Spleen (tissue), 7 donors: ENCODE measurements around the gene STK26.

Experiments used
- POLR2A ChIP-seq, 3 donors: fragments of 450-650 bp; IDR thresholded peaks; one replicate each; pipeline ENCODE4 v1.5.1; 2017; ENCODE audit warnings: antibody characterized with exemption in 3 of 3, mild to moderate bottlenecking in 1 of 3
- POLR2AphosphoS5 ChIP-seq, 3 donors: sonication (generic); formaldehyde crosslinking; IDR thresholded peaks; one replicate each; pipeline ENCODE4 v1.5.1; 2017; ENCODE audit warnings: antibody characterized with exemption in 3 of 3
- TF ChIP-seq, protein P1 (sequence below), 11 experiments: fragments of 200-600 bp in 7 of 11; fragments of 450-650 bp in 4 of 11; sonication (generic) in 4 of 11; IDR thresholded peaks in 8 of 11; conservative IDR thresholded peaks in 3 of 11; 1 replicate in 7 of 11; 2 replicates in 4 of 11; pipeline versions ENCODE4 v1.4.0 to v1.8.0; 2016 to 2021; ENCODE audit warnings: antibody characterized with exemption in 11 of 11, inconsistent platforms in 4 of 11, mild to moderate bottlenecking in 1 of 11
- donor health status: DM: no; HTN: no; CAD: no; lungs with moderate emphysema.
- donor health status: DM: no; HTN: no; CAD: no.
- donor health status: DM: no; HTN: no; CAD: no.

DNA sequence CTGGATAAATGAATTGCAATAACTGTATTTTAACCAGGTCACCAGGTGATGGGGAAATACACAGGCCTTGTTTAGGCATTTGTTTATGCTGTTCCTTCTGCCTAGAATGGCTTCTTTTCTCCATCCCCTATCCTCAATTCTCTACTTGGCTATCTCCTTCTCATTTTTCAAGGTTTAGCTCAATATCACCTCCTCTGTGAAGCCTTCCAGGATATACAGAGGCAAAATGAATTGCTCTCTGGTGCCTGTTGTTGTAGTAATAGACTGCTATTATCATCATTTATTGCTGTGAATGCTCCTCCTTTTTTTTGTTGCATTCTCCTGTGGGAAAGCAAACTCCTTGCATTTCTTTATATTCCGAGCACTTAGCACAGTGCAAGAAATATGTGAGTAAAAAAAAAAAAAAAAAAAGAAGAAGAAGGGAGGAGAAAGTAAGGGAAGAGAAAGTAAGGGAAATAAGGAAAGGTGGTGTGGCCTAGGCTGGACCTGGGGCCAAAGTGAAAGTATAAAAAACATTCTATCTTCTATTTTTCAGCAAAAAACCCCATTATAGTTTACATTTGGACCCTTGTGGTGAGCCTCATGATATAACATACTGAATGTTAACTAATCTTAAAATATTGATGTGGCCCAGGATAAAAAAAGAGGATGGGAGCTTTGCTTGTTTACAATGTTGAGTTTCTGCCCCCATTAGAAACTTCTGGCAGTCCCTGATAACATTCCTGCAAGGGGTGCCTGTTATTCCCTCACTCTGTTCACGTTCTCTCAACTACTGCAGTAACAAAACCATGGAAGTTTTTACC, 6.3 kb upstream of the STK26 start:
- TF ChIP-seq, protein P1, sequence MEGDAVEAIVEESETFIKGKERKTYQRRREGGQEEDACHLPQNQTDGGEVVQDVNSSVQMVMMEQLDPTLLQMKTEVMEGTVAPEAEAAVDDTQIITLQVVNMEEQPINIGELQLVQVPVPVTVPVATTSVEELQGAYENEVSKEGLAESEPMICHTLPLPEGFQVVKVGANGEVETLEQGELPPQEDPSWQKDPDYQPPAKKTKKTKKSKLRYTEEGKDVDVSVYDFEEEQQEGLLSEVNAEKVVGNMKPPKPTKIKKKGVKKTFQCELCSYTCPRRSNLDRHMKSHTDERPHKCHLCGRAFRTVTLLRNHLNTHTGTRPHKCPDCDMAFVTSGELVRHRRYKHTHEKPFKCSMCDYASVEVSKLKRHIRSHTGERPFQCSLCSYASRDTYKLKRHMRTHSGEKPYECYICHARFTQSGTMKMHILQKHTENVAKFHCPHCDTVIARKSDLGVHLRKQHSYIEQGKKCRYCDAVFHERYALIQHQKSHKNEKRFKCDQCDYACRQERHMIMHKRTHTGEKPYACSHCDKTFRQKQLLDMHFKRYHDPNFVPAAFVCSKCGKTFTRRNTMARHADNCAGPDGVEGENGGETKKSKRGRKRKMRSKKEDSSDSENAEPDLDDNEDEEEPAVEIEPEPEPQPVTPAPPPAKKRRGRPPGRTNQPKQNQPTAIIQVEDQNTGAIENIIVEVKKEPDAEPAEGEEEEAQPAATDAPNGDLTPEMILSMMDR (IDR thresholded peaks at IDR 0.05 in 8 of 11, conservative IDR thresholded peaks at IDR 0.05 in 3 of 11) = no peak
- TF ChIP-seq POLR2A (IDR thresholded peaks at IDR 0.05) = no peak
- no peak for TF ChIP-seq POLR2AphosphoS5 (IDR thresholded peaks at IDR 0.05)
